AG10803 (cell line): ENCODE measurements around the gene CPZ.

Experiments used
- DNase-seq: peaks from one replicate; pipeline ENCODE4 v3.0.0; 2010; ENCODE audit warnings: low read depth
- H3K4me3 ChIP-seq: 2 replicates; pipeline ENCODE4 v1.5.1; 2011; ENCODE audit warnings: mild to moderate bottlenecking, low read length, control low read depth
- CTCF ChIP-seq: conservative IDR thresholded peaks from 2 replicates; pipeline ENCODE4 v1.5.1; 2011; ENCODE audit warnings: mild to moderate bottlenecking, low read length, control low read depth, inconsistent platforms

CPZ gene

GRCh38 chr4:8577046-8577445 lies 15.5 kb upstream of the CPZ start:
- no peak for DNase-seq
- H3K4me3 ChIP-seq, result no peak overlapping the region
- no peak for TF ChIP-seq CTCF

GRCh38 chr4:8577972-8578371 lies 14.6 kb upstream of the CPZ start:
- no peak for DNase-seq
- no peak overlapping the region for H3K4me3 ChIP-seq
- TF ChIP-seq CTCF, result no peak

- TF ChIP-seq CTCF, result no peak
- DNase-seq, result no peak
- H3K4me3 ChIP-seq, result no peak overlapping the region
Measured at GRCh38 chr4:8578717-8579116, 13.8 kb upstream of the CPZ start.

- TF ChIP-seq CTCF, result no peak
- DNase-seq, result no peak
- no peak overlapping the region for H3K4me3 ChIP-seq
Measured at GRCh38 chr4:8579526-8580320, 12.8 kb upstream of the CPZ start.

- no peak within 1 kb of the TSS for H3K4me3 ChIP-seq
- TF ChIP-seq CTCF, result no peak
- peak; percentile 22 for DNase-seq
Measured at GRCh38 chr4:8580321-8581093, 12.1 kb upstream of the CPZ start, which contains the start of gene GPR78. Gene GPR78 (plus strand): TSS chr4:8580392. CDS start chr4:8580983, 591 bp downstream.

- TF ChIP-seq CTCF, result no peak
- no peak for DNase-seq
- H3K4me3 ChIP-seq, result no peak overlapping the region
Measured at GRCh38 chr4:8581094-8581861, 11.3 kb upstream of the CPZ start.
